HepG2 (cell line): ENCODE data around the gene VSTM4. TPM values are rescaled to one million over a fixed set of nuclear protein-coding genes. Genes with fewer than 3 reads are reported as not detected.

ENCODE experiments used
- DR1 ChIP-seq: sonication (generic); formaldehyde crosslinking; IDR thresholded peaks from 2 replicates; pipeline ENCODE4 v1.8.0; 2021; ENCODE audit warnings: mild to moderate bottlenecking, missing genetic modification reagents, inconsistent platforms
- POLR2AphosphoS5 ChIP-seq: IDR thresholded peaks from 2 replicates; pipeline ENCODE4 v1.6.1; 2012; ENCODE audit warnings: low read depth, low read length
- TAF15 ChIP-seq: fragments of 200-400 bp; formaldehyde crosslinking; IDR thresholded peaks from one replicate; pipeline ENCODE4 v1.6.1; 2018; ENCODE audit warnings: mild to moderate bottlenecking, low read depth, low read length; ENCODE audit not compliant: poor library complexity, severe bottlenecking
- ZBTB38 ChIP-seq: sonication (generic); formaldehyde crosslinking; IDR thresholded peaks from 2 replicates; pipeline ENCODE4 v1.5.1; 2020; ENCODE audit warnings: mild to moderate bottlenecking, missing genetic modification reagents
- ZNF879 ChIP-seq: sonication (generic); formaldehyde crosslinking; IDR thresholded peaks from 2 replicates; pipeline ENCODE4 v1.8.1; 2023; ENCODE audit warnings: missing genetic modification reagents
- polyA plus RNA-seq, 8 experiments: library from polyadenylated mRNA; depleted of rRNA in 3 of 8; stranded (reverse) in 7 of 8; unstranded in 1 of 8; fragments of >200 nt; fragmentation: Illumina TruSeq in 4 of 8; extraction: Trizol in 4 of 8; gene quantifications; 2 replicates each; pipeline versions ENCODE4 v1.2.1 to v1.2.3, GENCODE V29; 2011 to 2016; ENCODE audit warnings: low read depth in 4 of 8, missing spikeins in 1 of 8, mixed read lengths in 1 of 8; ENCODE audit not compliant: insufficient read depth in 1 of 8
- total RNA-seq, 5 experiments: library from RNA; depleted of rRNA; stranded (reverse); fragments of >200 nt; fragmentation: Illumina TruSeq; extraction: Trizol; gene quantifications; 2 replicates each; pipeline ENCODE4 v1.2.3, GENCODE V29; 2016; ENCODE audit warnings: low read depth in 1 of 5
- TF ChIP-seq, protein P1 (sequence below), 2 experiments: sonication (generic) in 1 of 2; formaldehyde crosslinking in 1 of 2; IDR thresholded peaks; 2 replicates each; pipeline versions ENCODE4 v1.6.1 to v1.9.0; 2014 to 2022; ENCODE audit warnings: antibody characterized with exemption in 1 of 2, borderline replicate concordance in 1 of 2, inconsistent platforms in 1 of 2, low read depth in 1 of 2, missing genetic modification reagents in 1 of 2
- TF ChIP-seq, protein P2 (sequence below): sonication (generic); formaldehyde crosslinking; IDR thresholded peaks from 2 replicates; pipeline ENCODE4 v1.8.0; 2022; ENCODE audit warnings: missing genetic modification reagents, mild to moderate bottlenecking, moderate library complexity, borderline replicate concordance
- TF ChIP-seq, protein P3 (sequence below): sonication (generic); formaldehyde crosslinking; IDR thresholded peaks from 2 replicates; pipeline ENCODE4 v1.8.0; 2022; ENCODE audit warnings: mild to moderate bottlenecking, missing genetic modification reagents; ENCODE audit not compliant: insufficient replicate concordance
- TF ChIP-seq, protein P4 (sequence below): sonication (generic); formaldehyde crosslinking; IDR thresholded peaks from 2 replicates; pipeline ENCODE4 v1.4.0; 2020; ENCODE audit warnings: missing genetic modification reagents, mild to moderate bottlenecking, borderline replicate concordance

The VSTM4 gene
- total and polyA plus RNA-seq, 2 of the 13 experiments (the other 11 are each of a cell fraction or from before 2014, with no cell fraction given) = not detected

DNA sequence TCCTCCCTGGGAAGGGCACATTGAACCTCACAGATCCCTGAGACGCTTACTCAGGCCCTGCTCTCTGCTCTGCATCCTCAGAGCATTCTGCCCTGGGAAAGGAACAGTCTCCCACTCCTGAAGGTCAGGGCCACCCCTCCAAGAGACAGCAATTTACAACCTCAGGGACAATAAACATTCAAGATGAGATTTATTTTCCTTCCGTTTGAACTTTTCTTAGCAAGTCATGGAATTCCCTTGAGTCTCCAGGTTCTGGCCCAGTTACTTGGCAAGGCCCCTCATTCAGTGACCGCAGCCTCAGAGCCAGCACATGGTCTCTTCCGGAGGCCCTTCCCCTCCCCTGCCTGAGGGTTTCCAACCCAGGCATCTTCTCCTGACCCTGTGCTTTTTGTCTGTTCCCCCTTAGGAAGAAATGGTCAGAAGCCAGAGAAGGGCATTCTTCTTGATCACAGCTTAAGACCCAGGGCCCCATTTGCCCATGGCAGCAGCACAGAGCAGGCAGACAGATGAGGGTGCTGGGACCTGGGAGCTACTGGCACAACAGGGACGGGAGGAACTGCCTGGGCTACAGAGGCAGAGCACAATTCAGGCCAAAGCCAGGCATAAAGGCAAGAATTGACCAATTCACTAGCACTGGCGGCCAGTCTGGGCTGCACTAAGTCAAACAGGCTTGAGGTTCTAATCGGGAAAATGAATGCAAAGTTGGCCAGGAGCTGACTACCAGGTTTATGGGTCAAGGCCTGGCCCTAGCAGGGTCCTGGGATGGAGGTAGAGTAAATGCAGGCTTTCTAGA lies 56.7 kb downstream of the VSTM4 start (continued):
- TF ChIP-seq, protein P1, sequence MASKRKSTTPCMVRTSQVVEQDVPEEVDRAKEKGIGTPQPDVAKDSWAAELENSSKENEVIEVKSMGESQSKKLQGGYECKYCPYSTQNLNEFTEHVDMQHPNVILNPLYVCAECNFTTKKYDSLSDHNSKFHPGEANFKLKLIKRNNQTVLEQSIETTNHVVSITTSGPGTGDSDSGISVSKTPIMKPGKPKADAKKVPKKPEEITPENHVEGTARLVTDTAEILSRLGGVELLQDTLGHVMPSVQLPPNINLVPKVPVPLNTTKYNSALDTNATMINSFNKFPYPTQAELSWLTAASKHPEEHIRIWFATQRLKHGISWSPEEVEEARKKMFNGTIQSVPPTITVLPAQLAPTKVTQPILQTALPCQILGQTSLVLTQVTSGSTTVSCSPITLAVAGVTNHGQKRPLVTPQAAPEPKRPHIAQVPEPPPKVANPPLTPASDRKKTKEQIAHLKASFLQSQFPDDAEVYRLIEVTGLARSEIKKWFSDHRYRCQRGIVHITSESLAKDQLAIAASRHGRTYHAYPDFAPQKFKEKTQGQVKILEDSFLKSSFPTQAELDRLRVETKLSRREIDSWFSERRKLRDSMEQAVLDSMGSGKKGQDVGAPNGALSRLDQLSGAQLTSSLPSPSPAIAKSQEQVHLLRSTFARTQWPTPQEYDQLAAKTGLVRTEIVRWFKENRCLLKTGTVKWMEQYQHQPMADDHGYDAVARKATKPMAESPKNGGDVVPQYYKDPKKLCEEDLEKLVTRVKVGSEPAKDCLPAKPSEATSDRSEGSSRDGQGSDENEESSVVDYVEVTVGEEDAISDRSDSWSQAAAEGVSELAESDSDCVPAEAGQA (IDR thresholded peaks at IDR 0.05; ENCODE audit: low read depth) = no peak
- TF ChIP-seq, protein P1 (CRISPR knock-in tag; IDR thresholded peaks at IDR 0.05; ENCODE audit: borderline replicate concordance) = no peak
- TF ChIP-seq DR1 = no peak
- no peak for TF ChIP-seq TAF15
- TF ChIP-seq, protein P2, sequence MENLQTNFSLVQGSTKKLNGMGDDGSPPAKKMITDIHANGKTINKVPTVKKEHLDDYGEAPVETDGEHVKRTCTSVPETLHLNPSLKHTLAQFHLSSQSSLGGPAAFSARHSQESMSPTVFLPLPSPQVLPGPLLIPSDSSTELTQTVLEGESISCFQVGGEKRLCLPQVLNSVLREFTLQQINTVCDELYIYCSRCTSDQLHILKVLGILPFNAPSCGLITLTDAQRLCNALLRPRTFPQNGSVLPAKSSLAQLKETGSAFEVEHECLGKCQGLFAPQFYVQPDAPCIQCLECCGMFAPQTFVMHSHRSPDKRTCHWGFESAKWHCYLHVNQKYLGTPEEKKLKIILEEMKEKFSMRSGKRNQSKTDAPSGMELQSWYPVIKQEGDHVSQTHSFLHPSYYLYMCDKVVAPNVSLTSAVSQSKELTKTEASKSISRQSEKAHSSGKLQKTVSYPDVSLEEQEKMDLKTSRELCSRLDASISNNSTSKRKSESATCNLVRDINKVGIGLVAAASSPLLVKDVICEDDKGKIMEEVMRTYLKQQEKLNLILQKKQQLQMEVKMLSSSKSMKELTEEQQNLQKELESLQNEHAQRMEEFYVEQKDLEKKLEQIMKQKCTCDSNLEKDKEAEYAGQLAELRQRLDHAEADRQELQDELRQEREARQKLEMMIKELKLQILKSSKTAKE (CRISPR knock-in tag) = no peak
- TF ChIP-seq, protein P3, sequence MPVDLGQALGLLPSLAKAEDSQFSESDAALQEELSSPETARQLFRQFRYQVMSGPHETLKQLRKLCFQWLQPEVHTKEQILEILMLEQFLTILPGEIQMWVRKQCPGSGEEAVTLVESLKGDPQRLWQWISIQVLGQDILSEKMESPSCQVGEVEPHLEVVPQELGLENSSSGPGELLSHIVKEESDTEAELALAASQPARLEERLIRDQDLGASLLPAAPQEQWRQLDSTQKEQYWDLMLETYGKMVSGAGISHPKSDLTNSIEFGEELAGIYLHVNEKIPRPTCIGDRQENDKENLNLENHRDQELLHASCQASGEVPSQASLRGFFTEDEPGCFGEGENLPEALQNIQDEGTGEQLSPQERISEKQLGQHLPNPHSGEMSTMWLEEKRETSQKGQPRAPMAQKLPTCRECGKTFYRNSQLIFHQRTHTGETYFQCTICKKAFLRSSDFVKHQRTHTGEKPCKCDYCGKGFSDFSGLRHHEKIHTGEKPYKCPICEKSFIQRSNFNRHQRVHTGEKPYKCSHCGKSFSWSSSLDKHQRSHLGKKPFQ = no peak
- TF ChIP-seq ZNF879 (CRISPR knock-in tag) = no peak
- TF ChIP-seq, protein P4, sequence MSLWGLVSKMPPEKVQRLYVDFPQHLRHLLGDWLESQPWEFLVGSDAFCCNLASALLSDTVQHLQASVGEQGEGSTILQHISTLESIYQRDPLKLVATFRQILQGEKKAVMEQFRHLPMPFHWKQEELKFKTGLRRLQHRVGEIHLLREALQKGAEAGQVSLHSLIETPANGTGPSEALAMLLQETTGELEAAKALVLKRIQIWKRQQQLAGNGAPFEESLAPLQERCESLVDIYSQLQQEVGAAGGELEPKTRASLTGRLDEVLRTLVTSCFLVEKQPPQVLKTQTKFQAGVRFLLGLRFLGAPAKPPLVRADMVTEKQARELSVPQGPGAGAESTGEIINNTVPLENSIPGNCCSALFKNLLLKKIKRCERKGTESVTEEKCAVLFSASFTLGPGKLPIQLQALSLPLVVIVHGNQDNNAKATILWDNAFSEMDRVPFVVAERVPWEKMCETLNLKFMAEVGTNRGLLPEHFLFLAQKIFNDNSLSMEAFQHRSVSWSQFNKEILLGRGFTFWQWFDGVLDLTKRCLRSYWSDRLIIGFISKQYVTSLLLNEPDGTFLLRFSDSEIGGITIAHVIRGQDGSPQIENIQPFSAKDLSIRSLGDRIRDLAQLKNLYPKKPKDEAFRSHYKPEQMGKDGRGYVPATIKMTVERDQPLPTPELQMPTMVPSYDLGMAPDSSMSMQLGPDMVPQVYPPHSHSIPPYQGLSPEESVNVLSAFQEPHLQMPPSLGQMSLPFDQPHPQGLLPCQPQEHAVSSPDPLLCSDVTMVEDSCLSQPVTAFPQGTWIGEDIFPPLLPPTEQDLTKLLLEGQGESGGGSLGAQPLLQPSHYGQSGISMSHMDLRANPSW (CRISPR knock-in tag) = no peak
- TF ChIP-seq POLR2AphosphoS5 = no peak
- TF ChIP-seq ZBTB38 (CRISPR knock-in tag) = no peak
